Islet of Langerhans (tissue), 1 donor: Measurements from ENCODE around the gene SLC6A9.

ENCODE experiments used
- FAIRE-seq: peaks from one replicate; lab custom pipeline; 2011; peaks lifted over from hg19 to GRCh38; lab: Jason Lieb, UNC

The SLC6A9 gene

GRCh38 chr1:43969746-43970466, 61.4 kb downstream of the SLC6A9 start, which contains the start of gene DPH2:
TSS of gene DPH2 (plus strand) at chr1:43970010. CDS start at chr1:43970176, 166 bp downstream.
- FAIRE-seq = peak; percentile 94

- no peak for FAIRE-seq
Observed at GRCh38 chr1:43969416-43969745, 61.9 kb downstream of the SLC6A9 start.

- no peak for FAIRE-seq
Observed at GRCh38 chr1:43968348-43968948, 62.8 kb downstream of the SLC6A9 start.

GRCh38 chr1:43965316-43965715, 65.9 kb downstream of the SLC6A9 start:
- no peak for FAIRE-seq

- no peak for FAIRE-seq
Observed at GRCh38 chr1:43963890-43964289, 67.4 kb downstream of the SLC6A9 start.

- FAIRE-seq = no peak
Observed at GRCh38 chr1:43963006-43963405, 68.3 kb downstream of the SLC6A9 start.

- no peak for FAIRE-seq
Observed at GRCh38 chr1:43962324-43962723, 68.9 kb downstream of the SLC6A9 start.

- no peak for FAIRE-seq
Observed at GRCh38 chr1:43961692-43962091, 69.6 kb downstream of the SLC6A9 start.

GRCh38 chr1:43960798-43961197, 70.5 kb downstream of the SLC6A9 start:
- no peak for FAIRE-seq

GRCh38 chr1:43958351-43959255, 72.7 kb downstream of the SLC6A9 start:
- no peak for FAIRE-seq

GRCh38 chr1:43957407-43958040, 73.7 kb downstream of the SLC6A9 start:
- FAIRE-seq = no peak

GRCh38 chr1:43956234-43956633, 75.0 kb downstream of the SLC6A9 start:
- FAIRE-seq = no peak

GRCh38 chr1:43954036-43954435, 77.2 kb downstream of the SLC6A9 start:
- FAIRE-seq = no peak

- FAIRE-seq = no peak
Observed at GRCh38 chr1:43953361-43953760, 77.9 kb downstream of the SLC6A9 start.

GRCh38 chr1:43952731-43953346, 78.4 kb downstream of the SLC6A9 start:
- FAIRE-seq = peak; percentile 93

GRCh38 chr1:43951021-43951985, 80.0 kb downstream of the SLC6A9 start:
- no peak for FAIRE-seq

GRCh38 chr1:43949678-43950077, 81.6 kb downstream of the SLC6A9 start:
- FAIRE-seq = no peak

GRCh38 chr1:43947874-43948437, 83.3 kb downstream of the SLC6A9 start:
- no peak for FAIRE-seq

GRCh38 chr1:43947061-43947873, 84.0 kb downstream of the SLC6A9 start:
- FAIRE-seq = no peak
